ENCODE data around the gene LIAS. TPM values are rescaled to one million over a fixed set of nuclear protein-coding genes. Genes with fewer than 3 reads are reported as not detected.
A peak's percentile ranks its signal among the peaks of the same experiment; 100 is the strongest.

The LIAS gene
- total RNA-seq, 2 donors from 2014 or later: 17.6 to 17.9 TPM

DNA sequence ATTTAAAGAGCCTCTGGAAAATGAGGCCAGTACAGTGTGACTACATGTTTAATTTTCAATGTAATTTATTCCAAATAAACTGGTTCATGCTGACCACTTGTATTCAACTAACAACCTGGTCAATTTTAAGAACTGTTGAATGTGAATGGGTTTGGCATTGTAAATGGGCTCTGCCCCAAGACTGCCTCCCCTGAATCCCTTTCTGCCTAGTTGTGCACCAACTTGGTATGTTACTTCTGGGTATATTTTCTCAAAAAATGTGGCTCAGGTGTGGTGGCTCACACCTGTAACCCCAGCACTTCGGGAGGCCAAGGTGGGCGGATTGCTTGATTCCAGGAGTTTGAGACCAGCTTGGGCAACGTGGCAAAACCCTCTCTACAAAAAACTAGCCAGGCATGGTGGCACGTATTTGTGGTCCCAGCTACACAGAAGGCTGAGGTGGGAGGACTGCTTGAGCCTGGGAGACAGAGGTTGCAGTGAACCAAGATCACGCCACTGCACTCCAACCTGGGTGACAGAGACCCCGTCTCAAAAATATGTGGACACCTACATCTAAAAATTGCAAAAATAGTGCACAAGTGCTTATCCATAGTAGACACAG, 7.3 kb upstream of the LIAS start:
- Mint-ChIP-seq H3K27me3 (ENCODE audit: insufficient read depth) (no peaks in the 10 kb centered on the region), H3K4me1 (peaks cover 11% of the 10 kb centered on the region), H3K9me3 (no peaks in the 10 kb centered on the region), H3K4me3 (no peak overlapping the region), H3K36me3 (ENCODE audit: low read depth) (peaks cover 51% of the 10 kb centered on the region), H3K27ac (peak overlapping the region; percentile 0)
- DNase-seq: no peak
- TF ChIP-seq, protein P1, sequence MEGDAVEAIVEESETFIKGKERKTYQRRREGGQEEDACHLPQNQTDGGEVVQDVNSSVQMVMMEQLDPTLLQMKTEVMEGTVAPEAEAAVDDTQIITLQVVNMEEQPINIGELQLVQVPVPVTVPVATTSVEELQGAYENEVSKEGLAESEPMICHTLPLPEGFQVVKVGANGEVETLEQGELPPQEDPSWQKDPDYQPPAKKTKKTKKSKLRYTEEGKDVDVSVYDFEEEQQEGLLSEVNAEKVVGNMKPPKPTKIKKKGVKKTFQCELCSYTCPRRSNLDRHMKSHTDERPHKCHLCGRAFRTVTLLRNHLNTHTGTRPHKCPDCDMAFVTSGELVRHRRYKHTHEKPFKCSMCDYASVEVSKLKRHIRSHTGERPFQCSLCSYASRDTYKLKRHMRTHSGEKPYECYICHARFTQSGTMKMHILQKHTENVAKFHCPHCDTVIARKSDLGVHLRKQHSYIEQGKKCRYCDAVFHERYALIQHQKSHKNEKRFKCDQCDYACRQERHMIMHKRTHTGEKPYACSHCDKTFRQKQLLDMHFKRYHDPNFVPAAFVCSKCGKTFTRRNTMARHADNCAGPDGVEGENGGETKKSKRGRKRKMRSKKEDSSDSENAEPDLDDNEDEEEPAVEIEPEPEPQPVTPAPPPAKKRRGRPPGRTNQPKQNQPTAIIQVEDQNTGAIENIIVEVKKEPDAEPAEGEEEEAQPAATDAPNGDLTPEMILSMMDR (conservative IDR thresholded peaks at IDR 0.05): no peak
- H3K9me3 ChIP-seq (ENCODE audit: control insufficient read depth, low read length): no peaks in the 10 kb centered on the region
- no peak overlapping the region for H3K27ac ChIP-seq (ENCODE audit: low read depth, low read length)
- no peak overlapping the region for H3K4me3 ChIP-seq (ENCODE audit: low read length)
- H3K9ac ChIP-seq (ENCODE audit: extremely low read depth, low read length, poor library complexity, severe bottlenecking): no peak overlapping the region
- peaks cover 77% of the 10 kb centered on the region for H3K36me3 ChIP-seq (ENCODE audit: control insufficient read depth, insufficient read depth, low read length)
- no peaks in the 10 kb centered on the region for H3K27me3 ChIP-seq (ENCODE audit: control insufficient read depth, insufficient read depth, low read length, poor library complexity, severe bottlenecking)
- no peaks in the 10 kb centered on the region for H3K4me1 ChIP-seq (ENCODE audit: control insufficient read depth, insufficient read depth, low read length)
- 93 to 96% methylated on average over 4 to 6 of the region's 6 CpGs for WGBS, 2 experiments (ENCODE audit: insufficient coverage in 1 of 2, insufficient read length in 1 of 2)

DNA sequence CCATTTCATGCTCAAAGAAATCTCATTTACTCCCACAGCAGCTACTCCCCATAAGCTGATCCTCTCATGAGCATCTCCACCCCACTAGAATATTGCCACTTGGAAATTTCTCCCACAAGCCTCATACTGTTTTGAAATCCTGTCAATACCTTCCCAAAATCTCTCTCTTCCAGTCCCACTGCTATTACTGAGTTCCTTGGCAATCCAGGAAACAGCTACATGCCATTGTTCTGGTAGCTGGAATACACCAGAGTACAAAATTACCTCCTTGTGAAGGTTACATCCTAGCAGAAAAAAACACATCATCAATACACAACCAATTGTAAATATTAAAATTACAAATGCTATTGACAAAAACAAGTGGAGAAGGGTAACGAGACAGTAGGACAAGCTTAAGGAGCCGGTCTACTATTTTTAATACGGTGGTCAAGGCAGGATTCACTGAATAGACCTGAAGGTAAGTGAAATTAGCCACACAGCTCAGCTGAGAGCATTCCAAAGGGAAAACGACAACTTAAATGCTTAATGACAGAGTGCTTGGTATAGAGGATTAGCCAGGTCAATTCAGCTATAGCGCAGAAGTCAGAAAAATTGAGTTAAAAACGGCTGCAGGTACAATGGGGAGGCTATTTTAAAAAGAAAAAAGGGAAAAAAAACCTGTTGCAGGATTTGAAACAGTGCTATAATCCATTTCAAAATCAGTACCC, 6.5 kb upstream of the LIAS start:
- WGBS, 2 experiments (ENCODE audit: insufficient coverage in 1 of 2, insufficient read length in 1 of 2): 97 to 98% methylated on average over 6 of the region's 6 CpGs
- H3K4me3 ChIP-seq (ENCODE audit: low read length): no peak overlapping the region
- no peak overlapping the region for H3K9ac ChIP-seq (ENCODE audit: extremely low read depth, low read length, poor library complexity, severe bottlenecking)
- Mint-ChIP-seq H3K4me3 (no peak overlapping the region), H3K9me3 (no peaks in the 10 kb centered on the region), H3K27me3 (ENCODE audit: insufficient read depth) (no peaks in the 10 kb centered on the region), H3K27ac (peak overlapping the region; percentile 0), H3K36me3 (ENCODE audit: low read depth) (peaks cover 58% of the 10 kb centered on the region), H3K4me1 (peaks cover 16% of the 10 kb centered on the region)
- TF ChIP-seq, protein P1 (conservative IDR thresholded peaks at IDR 0.05): no peak
- peaks cover 84% of the 10 kb centered on the region for H3K36me3 ChIP-seq (ENCODE audit: control insufficient read depth, insufficient read depth, low read length)
- H3K4me1 ChIP-seq (ENCODE audit: control insufficient read depth, insufficient read depth, low read length): no peaks in the 10 kb centered on the region
- H3K27me3 ChIP-seq (ENCODE audit: control insufficient read depth, insufficient read depth, low read length, poor library complexity, severe bottlenecking): no peaks in the 10 kb centered on the region
- DNase-seq: no peak
- no peaks in the 10 kb centered on the region for H3K9me3 ChIP-seq (ENCODE audit: control insufficient read depth, low read length)
- no peak overlapping the region for H3K27ac ChIP-seq (ENCODE audit: low read depth, low read length)

DNA sequence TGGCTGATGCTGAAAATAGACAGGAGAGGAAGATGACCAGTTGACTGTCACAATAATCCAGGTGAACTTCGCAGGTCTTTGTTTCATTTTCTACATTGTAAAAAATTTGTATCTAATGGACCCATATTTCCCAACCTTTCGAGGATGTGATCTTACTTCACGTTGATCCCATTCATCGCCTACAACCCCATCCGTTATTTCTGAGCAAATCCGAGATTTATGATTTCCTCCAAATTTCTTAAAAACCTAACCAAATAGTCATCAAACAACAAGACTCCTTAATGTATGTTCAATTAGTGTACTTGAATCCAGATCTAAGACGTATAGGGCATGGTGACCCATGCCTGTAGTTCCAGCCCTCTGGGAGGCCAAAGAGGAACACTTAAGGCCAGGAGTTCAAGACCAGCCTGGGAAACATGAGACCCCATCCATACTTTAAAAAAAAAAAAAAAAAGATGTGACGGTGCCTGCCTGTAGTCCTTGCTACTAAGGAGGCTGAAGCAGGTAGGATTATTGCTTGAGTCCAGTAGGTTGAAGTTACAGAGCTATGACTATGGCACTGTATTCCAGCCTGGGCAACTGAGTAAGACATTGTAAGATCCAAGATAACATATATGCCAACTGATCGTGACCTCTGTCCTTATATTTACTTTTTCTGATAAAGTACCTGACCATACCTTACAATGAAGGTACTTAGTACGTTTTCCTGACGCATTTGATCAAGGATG, 5.8 kb upstream of the LIAS start:
- H3K27me3 ChIP-seq (ENCODE audit: control insufficient read depth, insufficient read depth, low read length, poor library complexity, severe bottlenecking): no peaks in the 10 kb centered on the region
- peaks cover 18% of the 10 kb centered on the region for H3K4me1 Mint-ChIP-seq
- no peak for DNase-seq
- H3K9me3 Mint-ChIP-seq: no peaks in the 10 kb centered on the region
- no peak overlapping the region for H3K4me3 Mint-ChIP-seq
- TF ChIP-seq, protein P1 (conservative IDR thresholded peaks at IDR 0.05): no peak
- peaks cover 66% of the 10 kb centered on the region for H3K36me3 Mint-ChIP-seq (ENCODE audit: low read depth)
- peaks cover 90% of the 10 kb centered on the region for H3K36me3 ChIP-seq (ENCODE audit: control insufficient read depth, insufficient read depth, low read length)
- H3K9me3 ChIP-seq (ENCODE audit: control insufficient read depth, low read length): no peaks in the 10 kb centered on the region
- H3K4me1 ChIP-seq (ENCODE audit: control insufficient read depth, insufficient read depth, low read length): no peaks in the 10 kb centered on the region
- 94 to 95% methylated on average over 6 to 11 of the region's 11 CpGs for WGBS, 2 experiments (ENCODE audit: insufficient coverage in 1 of 2, insufficient read length in 1 of 2)
- H3K4me3 ChIP-seq (ENCODE audit: low read length): no peak overlapping the region
- H3K27ac Mint-ChIP-seq: peak overlapping the region; percentile 39
- no peak overlapping the region for H3K27ac ChIP-seq (ENCODE audit: low read depth, low read length)
- no peaks in the 10 kb centered on the region for H3K27me3 Mint-ChIP-seq (ENCODE audit: insufficient read depth)
- no peak overlapping the region for H3K9ac ChIP-seq (ENCODE audit: extremely low read depth, low read length, poor library complexity, severe bottlenecking)

Data from endodermal cell (in vitro differentiated cells).